Stimulated activated CD8-positive, alpha-beta memory T cell treated with anti-CD3 and anti-CD28 coated beads, Interleukin-4, amount 100 ng/mL, for 24 hours (primary cell): ENCODE results near the gene BATF2.

Experiments used
- DNase-seq: peaks from one replicate; pipeline ENCODE4 v3.0.0-alpha.2; 2020; ENCODE audit warnings: low read depth

The BATF2 gene

DNA sequence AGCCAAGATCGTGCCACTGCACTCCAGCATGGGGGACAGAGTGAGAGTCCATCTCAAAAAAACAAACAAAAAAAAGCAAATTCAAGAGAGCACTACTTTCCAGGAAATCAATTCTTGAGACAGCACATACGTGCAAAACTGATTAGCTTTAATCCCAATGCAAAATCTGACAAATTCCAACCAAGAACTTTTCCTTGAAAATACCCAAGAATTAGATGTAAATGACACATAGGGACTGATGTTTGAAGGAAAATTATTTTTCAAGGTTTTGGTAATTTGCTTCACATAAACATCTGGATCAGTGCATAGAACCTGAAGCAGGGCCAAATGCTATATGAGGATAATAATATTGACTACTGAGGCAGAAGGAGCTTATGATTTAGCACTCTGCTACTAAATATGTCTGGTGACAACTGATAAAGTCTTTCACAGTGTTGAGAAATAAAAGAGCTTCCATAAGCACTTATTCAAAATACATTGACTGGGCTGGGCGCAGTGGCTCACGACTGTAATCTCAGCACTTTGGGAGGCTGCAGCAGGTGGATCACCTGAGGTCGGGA, 33.6 kb downstream of the BATF2 start:
- no peak for DNase-seq

DNA sequence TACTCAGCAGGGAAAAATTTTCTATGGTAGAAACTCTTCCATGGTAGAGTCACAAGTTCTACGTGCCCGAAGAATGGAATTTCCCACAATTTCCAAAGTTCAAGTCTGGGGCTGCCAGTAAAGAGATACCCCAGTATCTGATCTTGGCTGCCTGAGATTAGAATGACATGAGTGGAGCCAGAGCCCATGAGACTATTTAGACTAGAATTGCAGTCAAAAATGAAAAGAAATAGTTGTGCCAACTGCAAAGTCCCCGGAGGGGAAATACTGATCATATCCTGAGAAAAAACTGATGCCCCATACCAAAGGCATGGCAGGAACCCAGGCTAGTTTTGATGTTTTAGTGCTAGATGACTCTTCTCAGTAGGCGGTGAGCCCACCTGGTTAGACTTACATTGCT, 36.1 kb downstream of the BATF2 start:
- no peak for DNase-seq

DNA sequence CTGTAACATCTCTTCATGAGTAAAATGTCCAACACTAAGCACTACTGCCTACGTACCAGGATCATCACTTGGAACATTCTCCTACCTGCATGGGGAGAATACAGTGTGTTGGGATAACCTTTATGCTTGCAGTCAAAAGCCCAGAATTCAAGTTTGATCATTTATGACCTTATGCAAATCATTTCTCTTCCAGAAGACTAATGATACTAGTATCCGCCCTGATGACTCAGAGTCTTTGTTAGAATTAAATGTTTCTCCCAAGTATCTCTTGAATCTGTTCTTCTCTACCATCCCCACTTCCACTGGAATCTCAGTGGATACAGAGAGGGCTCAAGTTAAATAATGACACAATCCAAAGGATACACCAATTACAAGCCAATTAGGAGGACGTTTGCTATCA, 37.3 kb downstream of the BATF2 start:
- no peak for DNase-seq

DNA sequence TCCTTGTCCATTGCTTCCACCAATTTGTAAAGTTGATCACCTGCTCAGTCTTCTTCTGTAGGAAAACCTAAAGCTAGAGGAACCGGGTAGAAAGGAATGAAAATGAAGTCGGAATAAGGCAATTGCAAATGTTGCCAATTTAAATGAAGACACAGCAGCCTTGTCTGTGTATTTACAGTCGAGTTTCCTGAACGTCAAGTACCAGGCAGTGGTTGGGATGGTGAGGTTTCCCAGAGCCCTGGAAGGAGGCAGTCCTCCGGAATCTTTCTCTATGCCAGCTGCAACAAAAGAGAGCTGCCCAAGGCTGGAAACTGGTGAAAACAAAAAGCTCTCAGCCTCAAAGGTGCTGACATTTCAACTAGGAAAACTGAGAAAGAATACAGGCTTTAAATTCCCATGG, 42.6 kb downstream of the BATF2 start:
- DNase-seq: no peak

DNA sequence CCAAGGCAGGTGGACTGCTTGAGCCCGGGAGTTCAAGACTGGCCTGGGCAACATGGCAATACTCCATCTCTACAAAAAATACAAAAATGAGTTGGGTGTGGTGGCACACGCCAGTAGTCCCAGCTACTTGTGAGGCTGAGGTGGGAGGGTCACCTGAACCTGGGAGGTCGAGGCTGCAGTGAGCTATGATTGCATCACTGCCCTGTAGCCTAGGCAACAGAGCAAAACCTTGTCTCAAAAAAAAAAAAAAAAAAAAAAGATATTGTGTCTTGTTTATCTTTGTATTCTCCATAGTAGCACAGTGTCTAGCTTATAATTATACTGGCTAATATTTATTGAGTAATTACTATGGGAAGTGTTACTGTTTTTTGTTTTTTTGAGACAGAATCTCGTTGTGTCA, 45.2 kb downstream of the BATF2 start:
- DNase-seq: no peak

DNA sequence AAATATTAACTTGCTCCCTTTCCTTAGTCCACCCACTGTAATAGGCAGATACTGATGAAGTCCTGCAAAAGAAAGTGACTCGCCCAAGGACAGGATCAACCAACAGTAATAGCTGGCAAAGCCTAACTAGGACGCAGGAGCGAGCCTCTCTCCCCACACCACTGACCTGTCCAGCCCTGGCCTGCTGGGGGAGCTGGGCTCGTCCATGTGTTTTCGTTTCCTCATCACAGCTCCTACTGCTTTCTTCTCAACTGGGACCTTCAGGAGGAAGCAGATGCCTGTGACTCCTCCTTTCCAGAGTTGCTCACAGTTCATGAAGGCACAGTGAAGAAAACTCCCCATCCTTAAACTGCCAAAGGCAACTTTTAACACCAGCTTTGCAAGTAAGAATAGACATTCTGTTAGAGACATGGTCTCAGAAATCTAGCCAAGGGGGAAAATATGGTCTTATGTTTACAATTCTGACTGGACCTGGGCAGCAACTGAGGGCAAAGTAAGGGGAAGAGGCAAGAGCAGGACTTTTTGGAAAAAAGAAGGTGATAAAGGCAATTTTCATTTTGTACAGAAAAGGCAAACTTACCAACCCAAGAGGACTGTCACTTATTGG, 49.5 kb downstream of the BATF2 start:
- no peak for DNase-seq
